ENCODE results near the gene TUT7. TPM values are rescaled to one million over a fixed set of nuclear protein-coding genes. Genes with fewer than 3 reads are reported as not detected.
"Not testable (repeated sequence)": the region's sequence is repeated elsewhere in the genome, so short reads cannot be mapped to it uniquely, and the experiment has no call there.

Gene TUT7
- total RNA-seq, 4 donors from 2014 or later, result 21.5 to 50.6 (median 29.6) TPM

DNA sequence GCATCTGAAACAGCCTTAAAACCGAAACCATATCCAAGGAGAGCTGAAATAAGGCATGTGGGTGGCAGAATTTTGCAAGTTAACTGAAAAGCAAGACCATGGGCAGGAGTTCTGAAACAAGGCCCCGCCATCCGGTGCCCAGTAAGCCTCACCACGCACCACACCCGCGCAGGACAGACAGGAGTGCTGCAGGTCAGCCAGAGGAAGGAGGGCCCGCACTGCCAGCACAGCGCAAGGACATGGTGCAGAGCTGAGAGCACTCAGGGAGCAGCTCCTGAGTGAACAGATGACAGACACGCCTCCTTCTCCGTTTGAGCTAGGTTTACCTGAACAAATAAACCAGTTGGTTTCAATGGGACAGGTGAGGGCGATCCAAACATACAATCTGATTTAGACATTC, 55.3 kb downstream of the TUT7 start:
- no peak overlapping the region for H3K27ac ChIP-seq
- H3K36me3 ChIP-seq, result peaks cover 11 to 84% of the 10 kb centered on the region in 2 donors
- H3K27me3 ChIP-seq, result no peaks in the 10 kb centered on the region

DNA sequence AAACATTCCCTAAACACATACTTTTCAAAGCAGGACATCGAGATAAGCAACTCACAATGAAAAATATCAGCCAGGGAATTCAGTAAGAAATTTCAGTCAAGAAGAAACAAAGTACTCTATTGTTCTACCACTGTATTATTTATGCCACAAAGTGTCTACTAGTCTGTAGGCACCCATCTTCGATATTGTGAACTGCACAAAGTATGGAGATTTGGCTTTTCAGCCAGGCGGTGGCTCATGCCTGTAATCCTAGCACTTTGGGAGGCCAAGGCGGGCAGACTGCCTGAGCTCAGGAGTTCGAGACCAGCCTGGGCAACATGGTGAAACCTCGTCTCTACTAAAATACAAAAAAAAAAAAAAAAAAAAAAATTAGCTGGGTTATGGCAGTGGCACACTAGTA, 63.9 kb downstream of the TUT7 start:
- not testable (repeated sequence) for H3K27ac ChIP-seq, ATAC-seq, H3K4me1 ChIP-seq, H3K9me3 ChIP-seq, H3K4me3 ChIP-seq, H3K27me3 ChIP-seq
- WGBS, 2 donors (ENCODE audit: low coverage in 1 of 2), result 92 to 94% methylated on average over 3 to 4 of the region's 6 CpGs
- H3K36me3 ChIP-seq, result peaks cover 0 to 35% of the 10 kb centered on the region in 2 donors

More for the DNA sequence above, 55.3 kb downstream of the TUT7 start:
- ATAC-seq, result no peak
- Histone ChIP-seq H3K4me1 (no peaks in the 10 kb centered on the region), H3K9me3 (no peaks in the 10 kb centered on the region), H3K4me3 (no peak overlapping the region)
- TF ChIP-seq EP300 (IDR thresholded peaks at IDR 0.05), result no peak
- TF ChIP-seq, protein P1, sequence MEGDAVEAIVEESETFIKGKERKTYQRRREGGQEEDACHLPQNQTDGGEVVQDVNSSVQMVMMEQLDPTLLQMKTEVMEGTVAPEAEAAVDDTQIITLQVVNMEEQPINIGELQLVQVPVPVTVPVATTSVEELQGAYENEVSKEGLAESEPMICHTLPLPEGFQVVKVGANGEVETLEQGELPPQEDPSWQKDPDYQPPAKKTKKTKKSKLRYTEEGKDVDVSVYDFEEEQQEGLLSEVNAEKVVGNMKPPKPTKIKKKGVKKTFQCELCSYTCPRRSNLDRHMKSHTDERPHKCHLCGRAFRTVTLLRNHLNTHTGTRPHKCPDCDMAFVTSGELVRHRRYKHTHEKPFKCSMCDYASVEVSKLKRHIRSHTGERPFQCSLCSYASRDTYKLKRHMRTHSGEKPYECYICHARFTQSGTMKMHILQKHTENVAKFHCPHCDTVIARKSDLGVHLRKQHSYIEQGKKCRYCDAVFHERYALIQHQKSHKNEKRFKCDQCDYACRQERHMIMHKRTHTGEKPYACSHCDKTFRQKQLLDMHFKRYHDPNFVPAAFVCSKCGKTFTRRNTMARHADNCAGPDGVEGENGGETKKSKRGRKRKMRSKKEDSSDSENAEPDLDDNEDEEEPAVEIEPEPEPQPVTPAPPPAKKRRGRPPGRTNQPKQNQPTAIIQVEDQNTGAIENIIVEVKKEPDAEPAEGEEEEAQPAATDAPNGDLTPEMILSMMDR (IDR thresholded peaks at IDR 0.05), result no peak
- no peak for TF ChIP-seq POLR2AphosphoS5 (IDR thresholded peaks at IDR 0.05)
- no peak for TF ChIP-seq POLR2A (IDR thresholded peaks at IDR 0.05)
- 86 to 95% methylated on average over 5 to 11 of the region's 11 CpGs for WGBS, 2 donors (ENCODE audit: low coverage in 1 of 2)

DNA sequence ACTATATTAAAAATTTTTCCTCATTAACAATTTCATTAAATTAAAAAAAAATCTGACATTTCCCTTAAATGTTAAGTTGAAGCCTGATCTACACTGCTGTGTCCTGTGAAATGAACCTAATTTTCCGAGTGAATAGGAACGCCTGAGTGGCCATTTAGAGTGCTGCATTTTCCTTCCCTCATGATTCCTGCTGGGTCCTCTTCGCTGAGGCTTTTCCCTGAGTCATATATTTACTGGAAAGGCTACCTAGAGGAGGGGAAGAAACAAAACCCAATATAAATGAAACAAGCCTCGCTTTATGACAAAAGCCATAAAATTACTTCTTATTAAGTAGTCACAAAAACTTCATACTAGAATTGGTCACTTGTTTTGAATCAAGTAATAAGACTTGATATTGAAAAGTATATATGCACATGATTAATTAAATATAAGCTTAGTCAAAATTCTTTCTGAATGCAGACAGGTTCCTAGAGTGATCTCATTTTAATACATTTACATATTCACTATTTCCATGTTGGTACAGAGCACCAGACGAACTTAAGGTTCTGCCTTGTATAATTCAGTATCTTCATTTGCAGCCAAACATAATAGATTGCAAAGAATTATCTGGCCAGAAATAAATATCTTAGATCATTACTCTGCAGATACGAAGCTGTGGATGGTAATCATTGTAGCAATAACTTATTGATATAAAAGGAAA, 65.6 kb downstream of the TUT7 start:
- no peaks in the 10 kb centered on the region for H3K4me1 ChIP-seq
- peaks cover 0 to 31% of the 10 kb centered on the region in 2 donors for H3K36me3 ChIP-seq
- H3K4me3 ChIP-seq, result no peak overlapping the region
- ATAC-seq, result no peak
- 82 to 89% methylated on average over 6 of the region's 6 CpGs for WGBS, 2 donors (ENCODE audit: low coverage in 1 of 2)
- H3K9me3 ChIP-seq, result no peaks in the 10 kb centered on the region
- no peaks in the 10 kb centered on the region for H3K27me3 ChIP-seq
- H3K27ac ChIP-seq, result no peak overlapping the region
- no peak for TF ChIP-seq POLR2AphosphoS5 (IDR thresholded peaks at IDR 0.05)
- TF ChIP-seq POLR2A (IDR thresholded peaks at IDR 0.05), result no peak
- TF ChIP-seq, protein P1 (IDR thresholded peaks at IDR 0.05), result no peak
- no peak for TF ChIP-seq EP300 (IDR thresholded peaks at IDR 0.05)

DNA sequence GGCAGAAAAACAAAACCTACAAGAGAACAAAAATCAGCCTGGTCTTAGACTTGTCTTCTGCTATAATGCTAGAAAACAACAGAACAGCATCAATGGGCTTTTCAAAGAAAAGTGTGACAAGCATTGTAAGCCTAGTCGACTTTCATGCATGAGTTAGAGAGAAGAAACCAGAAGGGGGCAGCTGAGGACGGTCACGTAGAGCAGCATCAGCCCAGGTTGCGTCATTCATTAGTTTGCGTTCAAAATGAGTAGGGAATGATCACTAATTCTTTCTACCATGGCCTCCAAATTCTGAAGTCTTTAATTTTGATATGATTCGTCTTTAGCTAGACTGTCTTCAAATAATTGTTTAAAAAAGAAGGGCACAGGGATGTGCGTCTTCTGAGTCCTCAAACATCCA, 67.2 kb downstream of the TUT7 start:
- Histone ChIP-seq H3K9me3 (no peaks in the 10 kb centered on the region), H3K27me3 (no peaks in the 10 kb centered on the region), H3K36me3 (peaks cover 0 to 19% of the 10 kb centered on the region in 2 donors), H3K27ac (no peak overlapping the region), H3K4me3 (no peak overlapping the region), H3K4me1 (peaks cover 0 to 9% (median 3%) of the 10 kb centered on the region in 3 donors)
- no peak for ATAC-seq
- WGBS, 2 donors (ENCODE audit: low coverage in 1 of 2), result 48 to 65% methylated on average over 5 to 7 of the region's 7 CpGs
- no peak for TF ChIP-seq POLR2AphosphoS5 (IDR thresholded peaks at IDR 0.05)
- no peak for TF ChIP-seq POLR2A (IDR thresholded peaks at IDR 0.05)
- no peak for TF ChIP-seq EP300 (IDR thresholded peaks at IDR 0.05)
- TF ChIP-seq, protein P1 (IDR thresholded peaks at IDR 0.05), result no peak

DNA sequence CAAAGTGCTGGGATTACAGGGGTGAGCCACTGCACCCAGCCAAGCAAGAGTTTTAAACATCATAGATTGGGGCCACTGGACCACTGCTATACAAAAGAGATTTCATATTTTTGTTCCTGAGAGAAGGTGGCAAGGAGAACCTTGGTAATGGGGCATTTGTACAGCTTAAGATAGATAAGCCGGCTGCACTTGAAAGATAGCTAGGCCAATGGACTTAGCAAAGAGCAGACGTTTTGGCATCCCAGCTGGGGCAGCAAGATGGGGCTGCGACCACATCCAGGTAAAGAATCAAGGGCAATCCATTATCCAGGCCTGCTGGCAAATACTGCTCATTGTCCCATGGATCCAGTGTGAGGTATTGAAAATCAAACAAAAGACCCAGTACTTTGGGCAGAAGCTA, 67.9 kb downstream of the TUT7 start:
- no peaks in the 10 kb centered on the region for H3K9me3 ChIP-seq
- 48 to 63% methylated on average over 3 of the region's 3 CpGs for WGBS, 2 donors (ENCODE audit: low coverage in 1 of 2)
- no peak overlapping the region for H3K4me3 ChIP-seq
- ATAC-seq, result no peak
- H3K27me3 ChIP-seq, result no peaks in the 10 kb centered on the region
- peaks cover 0 to 17% of the 10 kb centered on the region in 2 donors for H3K36me3 ChIP-seq
- no peak overlapping the region for H3K27ac ChIP-seq
- TF ChIP-seq EP300 (IDR thresholded peaks at IDR 0.05) (no peak), POLR2A (IDR thresholded peaks at IDR 0.05) (no peak), POLR2AphosphoS5 (IDR thresholded peaks at IDR 0.05) (no peak)
- TF ChIP-seq, protein P1 (IDR thresholded peaks at IDR 0.05), result no peak
- peaks cover 0 to 13% (median 3%) of the 10 kb centered on the region in 3 donors for H3K4me1 ChIP-seq
